ENCODE results near the gene BEGAIN.

BEGAIN gene

GRCh38 chr14:100503251-100503650 lies 84.0 kb downstream of the BEGAIN start:
- DNase-seq: no peak

- no peak for DNase-seq
These were observed 84.5 kb downstream of the BEGAIN start for GRCh38 chr14:100502622-100503220.

DNA sequence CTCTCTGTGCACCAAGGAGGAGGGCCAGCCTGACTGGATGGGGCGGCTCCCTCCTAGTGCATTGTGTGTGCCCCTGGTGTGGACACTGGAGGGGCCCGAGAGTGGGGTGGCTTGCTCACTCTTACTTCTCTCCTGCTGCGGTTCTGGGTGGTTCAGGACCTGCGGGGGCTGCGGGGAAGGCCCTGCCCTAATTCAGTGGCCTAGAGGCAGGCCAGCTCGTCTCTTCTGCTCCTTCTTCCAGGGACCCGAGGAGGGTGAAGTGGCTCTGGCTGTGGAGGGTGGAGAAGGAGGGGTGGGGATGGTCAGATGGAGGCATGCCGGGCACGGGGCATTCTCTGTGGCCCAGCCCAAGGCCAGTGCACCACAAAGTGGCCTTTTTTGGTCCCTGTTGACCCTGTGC lies 87.1 kb downstream of the BEGAIN start:
- DNase-seq: no peak

GRCh38 chr14:100498068-100498467 lies 89.1 kb downstream of the BEGAIN start:
- DNase-seq: no peak

DNA sequence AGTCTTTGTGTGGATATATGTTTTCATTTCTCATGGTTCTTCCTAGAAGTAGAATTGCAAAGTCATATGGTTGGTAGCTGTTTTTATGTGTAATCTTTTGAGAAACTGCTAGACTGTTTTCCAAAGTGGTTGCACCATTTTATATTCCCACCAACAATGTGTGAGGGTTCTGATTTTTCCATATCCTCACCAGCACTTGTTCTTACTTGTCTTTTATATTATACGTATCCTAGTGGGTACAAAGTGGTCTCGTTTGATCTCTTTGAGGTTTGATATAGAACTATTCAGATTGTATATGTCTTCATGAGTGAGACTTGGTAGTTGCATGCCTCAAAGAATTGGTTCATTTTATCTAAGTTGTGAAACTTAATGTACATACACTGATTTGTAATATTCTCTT lies 91.3 kb downstream of the BEGAIN start:
- DNase-seq: no peak

GRCh38 chr14:100494645-100495044 lies 92.6 kb downstream of the BEGAIN start:
- no peak for DNase-seq

- no peak for DNase-seq
These were observed 97.0 kb downstream of the BEGAIN start for GRCh38 chr14:100490252-100490651.

DNA sequence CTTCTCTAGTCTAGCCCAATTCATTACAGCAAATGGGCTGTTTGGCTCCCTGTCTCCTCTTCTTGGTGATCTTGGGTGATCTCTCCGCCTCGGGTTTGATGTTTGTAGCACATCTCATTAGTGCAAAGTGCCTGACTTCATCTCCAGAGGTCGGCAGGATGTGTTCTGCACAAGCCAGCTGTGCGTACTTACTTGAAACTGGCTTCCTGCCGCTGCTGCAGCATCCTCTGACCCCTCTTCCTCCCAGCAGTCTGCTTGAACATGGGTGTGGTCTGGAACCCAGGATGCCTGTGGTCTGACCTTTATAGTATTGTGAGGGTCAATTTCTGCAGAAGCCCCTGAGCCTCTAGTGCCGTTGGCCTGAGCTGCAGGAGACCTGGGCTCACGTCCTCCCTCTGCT lies 99.2 kb downstream of the BEGAIN start:
- no peak for DNase-seq

DNA sequence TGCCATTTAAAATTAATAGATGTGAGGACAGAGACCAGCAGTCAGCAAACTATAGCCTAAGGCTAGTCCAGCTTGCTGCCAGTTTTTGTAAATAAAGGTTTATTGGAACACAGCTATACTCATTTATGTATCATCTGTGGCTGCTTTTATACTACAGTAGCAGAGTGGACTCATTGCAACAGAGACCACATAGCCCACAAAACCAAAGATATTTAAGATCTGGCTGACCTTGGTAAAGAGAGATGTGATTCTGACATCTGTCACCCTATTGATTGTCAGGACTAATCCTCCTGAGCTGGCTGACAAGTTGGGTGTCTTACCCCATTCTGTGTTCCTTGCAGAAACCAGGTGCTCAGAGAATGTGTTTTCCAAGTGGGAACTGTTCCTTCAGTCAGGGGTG lies 99.9 kb downstream of the BEGAIN start:
- no peak for DNase-seq

Measured in NCI-H510A (cell line).